HG03139 (cell line): ENCODE data around the gene C10orf90.

ENCODE experiments used
- ATAC-seq: cut with Tn5 transposase; IDR thresholded peaks from one replicate; pipeline ENCODE4 v1.9.1; 2021; ENCODE audit not compliant: unreplicated experiment

The C10orf90 gene

GRCh38 chr10:126508535-126509040 is 161.9 kb downstream of the C10orf90 start:
- ATAC-seq, result no peak

DNA sequence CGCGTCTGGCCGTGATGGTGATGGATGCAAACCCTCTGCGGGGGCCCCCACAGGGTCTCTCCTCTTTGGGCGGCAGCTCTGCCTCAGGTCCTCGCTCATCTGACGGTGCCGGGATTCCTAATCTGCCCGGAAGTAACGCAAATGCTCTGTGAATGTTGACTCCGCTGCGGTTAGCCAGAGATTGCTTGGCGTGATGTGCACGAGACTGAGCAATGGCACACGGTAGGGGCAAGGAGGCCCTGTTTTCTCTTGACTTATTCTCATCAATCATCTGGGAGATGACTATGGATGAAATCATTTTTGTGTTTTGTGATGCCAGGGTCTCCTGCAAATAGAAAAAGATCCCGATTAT is 165.8 kb downstream of the C10orf90 start:
- no peak for ATAC-seq

- ATAC-seq, result no peak
Measured at GRCh38 chr10:126504063-126504760, 166.3 kb downstream of the C10orf90 start.

DNA sequence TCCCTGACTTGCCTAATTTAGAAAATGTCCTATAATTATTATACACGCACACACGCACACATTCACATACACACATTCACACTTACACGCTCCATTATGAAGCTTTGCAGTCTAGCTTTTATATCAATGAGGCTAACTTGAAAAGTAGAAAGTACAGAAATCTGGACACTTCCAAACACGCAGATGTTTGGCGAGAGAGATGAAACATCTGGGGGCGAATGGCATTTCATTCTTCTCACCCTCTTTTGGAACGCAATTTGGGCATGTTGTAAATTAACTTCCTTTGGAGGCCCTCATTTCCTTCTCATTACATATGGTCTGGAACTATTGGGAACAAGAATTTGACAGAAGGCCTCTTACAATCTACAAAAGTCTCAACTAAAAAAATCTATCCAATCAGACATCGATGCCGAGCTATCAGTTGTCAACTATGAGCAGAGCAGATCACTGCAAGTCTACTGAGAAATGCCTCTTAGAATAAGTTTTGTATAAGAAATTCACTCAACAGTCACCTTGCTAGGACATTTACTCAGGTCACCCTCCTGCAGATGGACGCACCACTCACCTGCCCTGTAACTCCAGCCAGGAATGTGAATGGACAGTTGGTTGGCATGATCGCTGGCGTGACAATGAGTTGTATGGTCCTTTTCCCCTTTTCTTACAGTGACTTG is 167.0 kb downstream of the C10orf90 start:
- no peak for ATAC-seq

- no peak for ATAC-seq
Measured at GRCh38 chr10:126502441-126502840, 168.1 kb downstream of the C10orf90 start.

- ATAC-seq, result no peak
Measured at GRCh38 chr10:126501828-126502227, 168.7 kb downstream of the C10orf90 start.

- no peak for ATAC-seq
Measured at GRCh38 chr10:126500866-126501265, 169.6 kb downstream of the C10orf90 start.

GRCh38 chr10:126500185-126500584 is 170.3 kb downstream of the C10orf90 start:
- no peak for ATAC-seq

DNA sequence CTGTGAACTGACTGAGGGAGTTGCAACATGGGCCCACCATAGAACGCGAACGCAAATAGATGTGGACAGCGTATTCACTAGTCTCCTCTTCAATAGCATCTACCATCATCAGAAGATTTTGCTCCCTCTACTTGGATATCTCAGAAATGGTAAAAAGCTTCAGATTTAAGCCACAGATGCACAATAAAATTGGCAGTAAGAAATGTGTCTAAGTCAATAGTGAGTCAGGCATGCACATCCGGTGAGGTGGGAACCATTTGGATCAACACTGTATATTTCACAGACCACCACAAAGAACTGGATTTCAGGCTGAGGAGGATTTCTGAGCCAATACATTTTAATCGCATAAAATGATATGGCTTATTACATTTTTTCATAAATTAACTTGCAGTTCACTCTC is 170.7 kb downstream of the C10orf90 start:
- no peak for ATAC-seq

DNA sequence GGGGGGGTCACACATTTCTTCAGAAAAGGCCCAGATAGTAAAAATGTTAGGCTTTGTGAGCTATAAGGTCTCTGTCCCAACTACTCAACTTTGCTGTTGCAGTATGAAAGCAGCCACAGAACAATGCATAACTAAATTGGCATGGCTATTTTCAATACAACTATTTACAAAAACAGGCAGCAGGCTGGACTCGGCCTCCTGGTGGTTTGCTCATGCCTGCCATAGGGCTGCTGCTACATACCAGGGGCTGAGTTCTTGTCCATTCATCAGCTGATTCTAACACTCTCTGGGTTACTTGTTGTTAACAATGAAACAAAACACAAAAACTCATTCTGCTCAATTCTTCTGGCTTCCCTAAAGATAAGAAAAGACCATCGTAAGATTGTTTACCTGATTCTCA is 172.8 kb downstream of the C10orf90 start:
- ATAC-seq, result no peak

- no peak for ATAC-seq
Measured at GRCh38 chr10:126496771-126497545, 173.5 kb downstream of the C10orf90 start.

GRCh38 chr10:126491476-126491875 is 179.0 kb downstream of the C10orf90 start:
- no peak for ATAC-seq

DNA sequence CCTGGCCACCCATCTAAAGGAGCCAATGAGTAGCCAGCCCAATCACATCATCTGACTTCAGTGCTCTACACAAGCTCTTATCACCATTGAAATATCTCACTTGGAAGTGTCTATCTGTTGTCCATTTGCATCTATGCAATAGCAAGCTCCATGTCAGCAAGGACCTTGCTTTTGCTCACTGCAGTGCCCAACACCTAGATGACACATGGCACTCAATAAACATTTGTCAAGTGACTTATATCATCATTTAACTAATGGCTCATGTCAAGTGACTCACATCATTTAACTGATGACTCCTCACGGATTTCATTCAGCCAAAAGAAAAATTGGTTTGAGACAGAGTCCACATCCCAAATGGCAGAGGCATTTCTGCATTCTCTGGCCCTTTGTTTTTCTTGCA is 189.3 kb downstream of the C10orf90 start:
- ATAC-seq, result no peak

GRCh38 chr10:126480648-126481047 is 189.8 kb downstream of the C10orf90 start:
- no peak for ATAC-seq

DNA sequence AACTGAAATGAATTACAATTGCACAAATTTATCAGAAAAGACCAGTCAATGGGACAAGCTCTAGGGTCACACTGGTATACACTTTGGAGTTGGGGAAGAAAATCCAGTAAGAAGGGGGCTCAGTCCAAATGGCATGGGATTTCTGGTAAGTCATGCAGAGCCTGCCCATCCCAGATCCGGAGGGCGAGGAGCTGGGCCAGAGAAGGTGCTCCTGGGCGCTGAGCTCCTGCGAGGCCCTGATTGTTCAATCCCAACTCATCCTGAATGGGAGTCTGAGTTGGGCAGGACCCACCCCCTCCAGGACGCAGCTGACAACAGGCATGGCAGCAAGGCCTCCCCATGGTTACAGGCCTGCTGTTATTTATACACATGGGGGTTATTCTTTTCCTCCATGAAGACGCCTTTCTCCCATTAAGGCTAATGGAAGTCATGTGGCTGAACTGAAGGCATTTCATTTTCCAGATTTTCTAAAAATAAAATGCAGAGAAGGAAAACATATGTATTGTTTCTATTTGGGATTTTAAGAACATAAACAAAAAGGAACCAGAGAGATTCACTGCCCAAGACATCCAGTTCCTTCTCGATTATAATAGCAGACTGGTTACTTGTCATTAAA is 191.1 kb downstream of the C10orf90 start:
- no peak for ATAC-seq

DNA sequence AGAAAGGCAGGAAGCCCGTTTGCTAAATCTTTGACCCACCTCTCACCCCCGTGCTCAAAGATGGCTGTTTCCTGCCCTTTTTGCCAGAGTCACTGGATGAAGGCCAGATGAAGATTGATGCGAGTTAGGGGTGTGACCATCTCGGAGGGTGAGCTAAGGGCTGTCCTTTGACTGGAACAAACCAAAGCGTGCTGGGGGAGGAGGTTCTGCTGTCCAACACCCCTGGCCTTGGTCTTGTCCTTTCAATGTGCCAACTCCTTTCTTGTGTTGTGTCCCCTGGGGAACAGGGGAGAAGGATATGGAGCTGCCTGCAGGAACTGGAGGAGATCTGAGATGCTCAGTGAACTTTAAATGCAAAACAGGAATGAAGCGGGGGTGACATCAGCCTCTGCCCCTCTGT is 191.9 kb downstream of the C10orf90 start:
- ATAC-seq, result no peak

DNA sequence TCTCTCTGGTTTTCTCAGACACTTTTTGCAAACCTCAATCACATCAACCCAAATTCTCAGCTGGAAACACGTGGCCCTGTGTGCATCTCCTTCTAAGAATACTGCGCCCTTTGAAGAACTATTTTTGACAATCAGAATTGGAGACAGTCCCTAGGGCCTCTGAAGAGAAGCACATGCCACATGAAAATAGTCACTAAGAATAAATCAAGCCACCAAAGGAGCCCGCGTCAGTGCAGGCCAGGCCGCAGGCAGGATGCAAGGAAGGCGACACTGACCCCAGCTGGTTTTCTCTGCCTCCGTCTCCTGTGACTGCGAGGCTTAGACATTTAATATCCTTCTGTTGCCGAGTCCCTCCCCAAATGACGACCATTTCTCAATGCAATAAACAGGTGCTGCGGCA is 194.2 kb downstream of the C10orf90 start:
- no peak for ATAC-seq

DNA sequence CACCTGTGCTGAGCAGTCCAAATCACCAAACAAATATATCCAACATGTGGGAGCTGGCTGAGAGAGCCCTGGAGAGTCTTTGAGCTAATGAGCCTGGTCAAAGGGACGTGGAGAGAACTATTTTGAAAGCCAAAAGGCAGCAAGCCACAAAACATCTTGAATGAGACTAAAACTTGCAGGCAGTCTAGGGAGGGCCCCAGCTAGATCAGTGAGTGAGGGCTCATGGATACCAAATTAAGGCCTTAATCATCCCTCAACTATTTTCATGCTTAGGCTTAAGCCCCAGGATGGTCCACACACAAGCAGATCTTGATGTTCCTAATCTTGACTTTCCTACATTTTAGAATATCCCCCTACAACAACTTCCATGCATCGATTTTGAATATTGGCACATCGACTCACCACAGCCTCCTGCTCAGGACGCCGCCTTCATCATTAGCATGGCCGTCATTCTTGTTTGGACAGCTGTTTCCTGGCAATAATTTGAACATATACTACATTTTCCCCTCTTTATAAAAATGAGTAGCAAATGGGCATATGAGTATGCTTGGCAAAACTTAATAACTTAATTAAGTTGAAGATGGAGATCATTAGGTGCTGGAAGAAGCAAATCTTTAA is 195.3 kb downstream of the C10orf90 start:
- ATAC-seq, result no peak

DNA sequence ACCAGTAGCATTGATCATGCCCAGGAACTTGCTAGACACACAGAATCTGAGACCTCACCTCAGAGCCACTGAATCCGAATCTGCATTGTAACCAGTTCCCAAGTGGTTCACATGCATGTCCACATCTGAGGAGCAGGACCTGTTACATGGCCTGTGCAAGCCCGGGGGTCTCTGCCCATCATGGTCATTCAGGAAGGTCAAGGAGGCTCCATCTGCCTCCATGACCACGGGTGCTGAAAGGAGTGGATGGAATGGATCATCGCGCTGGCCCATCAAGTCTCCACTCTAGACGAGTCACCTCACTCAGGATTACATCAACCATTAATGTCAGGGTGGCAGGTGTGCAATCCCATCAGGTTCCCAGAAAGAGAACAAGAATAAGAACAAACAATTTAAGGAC is 196.5 kb downstream of the C10orf90 start:
- ATAC-seq, result no peak

GRCh38 chr10:126470991-126471390 is 199.5 kb downstream of the C10orf90 start:
- no peak for ATAC-seq

DNA sequence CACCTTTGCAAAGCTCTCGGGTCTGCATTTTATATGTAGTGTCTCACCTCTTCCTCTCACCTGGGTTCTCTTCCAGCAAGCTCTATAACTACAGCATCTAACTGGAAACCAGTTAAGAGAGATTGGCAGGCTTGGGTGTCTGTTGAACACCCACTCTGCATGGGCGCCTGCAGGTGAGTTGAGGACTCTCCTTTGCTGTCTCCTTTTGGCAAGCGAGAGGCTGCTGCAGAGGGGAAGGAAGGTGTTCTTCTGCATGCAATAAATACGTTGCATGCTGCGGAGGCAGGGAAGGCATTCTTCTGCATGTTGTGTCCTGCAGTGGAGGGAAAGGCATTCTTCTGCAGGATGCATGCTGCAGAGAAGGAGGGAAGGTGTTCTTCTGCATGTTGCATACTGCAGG is 200.8 kb downstream of the C10orf90 start:
- no peak for ATAC-seq
